Inferior parietal cortex (tissue), 1 donor: ENCODE data around the gene DIS3L.
"Not testable (repeated sequence)": the region's sequence is repeated elsewhere in the genome, so short reads cannot be mapped to it uniquely, and the experiment has no call there.

Source experiments
- DNase-seq: peaks from one replicate; pipeline ENCODE4 v3.0.0-alpha.2; 2016; ENCODE audit errors: extremely low spot score

DIS3L gene

GRCh38 chr15:66276546-66276945 is 16.8 kb upstream of the DIS3L start:
- no peak for DNase-seq

DNA sequence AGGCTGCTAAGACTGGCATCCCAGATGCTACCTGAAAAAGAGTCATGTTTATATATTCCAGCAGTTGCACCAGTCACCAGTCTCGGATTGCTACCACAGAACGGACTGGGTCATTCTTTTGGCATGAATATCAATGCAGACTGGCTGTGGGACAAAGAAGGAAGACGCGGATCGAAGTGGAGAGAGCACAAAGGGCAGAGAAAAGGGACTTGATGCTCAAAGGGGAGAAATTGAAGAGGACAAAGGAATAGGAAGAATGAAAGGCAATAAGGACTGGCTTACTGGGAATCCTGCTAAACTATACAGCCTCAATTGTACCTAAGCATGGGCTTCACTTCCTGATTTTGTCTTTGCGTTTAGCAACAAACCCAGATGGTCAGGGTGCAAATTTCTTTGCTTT is 15.3 kb upstream of the DIS3L start:
- no peak for DNase-seq

DNA sequence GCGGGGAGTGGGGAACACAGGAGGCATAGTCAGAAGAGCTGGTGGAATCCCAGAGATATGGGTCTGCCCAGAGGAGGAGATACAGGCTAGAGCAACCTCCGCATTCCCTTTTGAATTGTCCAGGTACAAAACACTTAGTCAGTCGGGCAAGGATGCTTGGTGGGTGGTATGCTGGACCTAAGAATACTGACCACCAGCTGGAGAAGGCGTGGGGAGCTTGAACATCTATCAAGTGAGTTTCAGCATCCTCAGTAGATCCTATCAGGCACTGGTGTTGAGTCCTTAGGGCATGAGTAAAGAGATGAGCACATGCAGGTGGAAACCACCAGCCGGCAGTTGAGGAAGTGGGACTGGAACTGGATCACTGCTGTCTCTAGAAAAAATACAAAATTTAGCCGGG is 14.7 kb upstream of the DIS3L start:
- no peak for DNase-seq

DNA sequence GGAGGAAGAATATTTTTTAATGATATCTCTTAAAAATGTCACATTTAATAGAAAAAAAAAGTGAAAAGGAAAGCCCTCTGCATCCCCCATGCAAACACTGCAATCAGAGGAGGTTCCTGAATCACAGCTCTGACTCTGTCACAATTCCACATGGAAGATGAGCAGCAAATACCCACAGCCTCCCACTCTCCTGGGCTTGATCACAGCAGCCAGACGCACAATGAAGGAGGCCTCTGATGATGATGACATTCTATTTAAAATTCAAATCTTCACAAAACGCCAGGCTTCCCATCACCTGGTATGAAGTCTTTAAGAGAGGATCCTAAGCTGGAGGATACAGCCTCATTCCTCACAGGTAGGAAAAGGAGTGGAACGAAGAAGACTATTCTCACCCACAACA is 9.1 kb upstream of the DIS3L start:
- no peak for DNase-seq

DNA sequence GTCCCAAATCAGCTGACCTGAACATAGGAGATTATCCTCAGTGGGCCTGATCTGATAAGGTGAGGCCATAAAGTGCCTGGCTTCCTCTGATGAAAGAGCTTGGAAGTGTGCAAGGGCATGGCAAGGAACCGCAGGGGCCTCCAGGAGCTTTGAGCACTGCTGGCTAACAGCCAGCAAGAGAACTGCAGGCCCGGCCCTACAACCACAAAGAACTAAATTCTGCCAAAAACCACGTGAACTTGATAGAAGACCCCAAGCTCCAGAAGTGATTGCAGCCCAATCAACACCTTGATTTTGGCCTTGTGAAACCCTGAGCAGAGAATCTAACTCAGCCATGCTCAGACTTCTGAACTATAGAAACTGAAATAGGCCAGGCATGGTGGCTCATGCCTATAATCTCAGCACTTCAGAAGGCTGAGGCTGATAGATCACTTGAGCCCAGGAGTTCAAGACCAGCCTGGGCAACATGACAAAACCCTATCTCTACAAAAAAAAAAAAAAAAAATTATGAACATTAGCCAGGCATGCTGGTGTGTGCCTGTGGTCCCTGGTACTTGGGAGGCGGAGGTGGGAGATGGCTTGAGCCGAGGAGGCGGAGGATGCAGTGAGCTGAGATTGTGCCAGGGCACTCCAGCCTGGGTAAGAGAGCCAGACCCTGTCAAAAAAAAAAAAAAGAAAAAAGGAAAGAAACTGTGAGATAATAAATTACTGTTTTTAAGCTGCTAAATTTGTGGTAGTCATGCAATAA is 7.7 kb upstream of the DIS3L start:
- DNase-seq: no peak

DNA sequence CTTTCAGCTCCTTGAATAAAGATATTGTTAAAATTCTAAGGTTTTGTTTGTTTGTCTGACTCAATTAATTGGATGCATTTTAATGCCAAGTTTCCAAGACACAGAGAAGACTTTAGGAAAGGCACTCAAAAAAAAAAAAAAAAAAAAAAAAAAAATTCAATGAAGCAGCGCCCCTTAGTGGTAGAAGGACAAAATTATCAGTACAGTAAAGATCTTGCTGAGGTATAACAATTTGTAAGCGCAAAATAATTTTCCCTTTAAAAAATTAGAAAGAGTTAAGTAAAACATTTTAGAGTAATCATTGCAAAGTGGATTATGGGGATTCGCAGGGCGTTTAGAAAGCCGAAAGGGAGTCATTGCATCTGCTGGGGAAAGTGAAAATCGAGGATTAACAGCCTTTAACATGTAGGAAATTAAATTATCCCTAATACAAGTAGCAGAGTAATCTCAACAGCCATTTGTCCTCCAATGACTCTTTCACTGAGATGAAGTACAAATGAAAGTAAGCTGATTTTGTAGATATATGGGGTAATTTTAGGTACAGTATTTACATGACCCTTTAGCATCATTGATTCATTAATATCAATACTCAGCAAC is 5.8 kb upstream of the DIS3L start:
- peak; percentile 77 for DNase-seq

- DNase-seq: no peak
These were observed 5.3 kb upstream of the DIS3L start for GRCh38 chr15:66288093-66288492.

DNA sequence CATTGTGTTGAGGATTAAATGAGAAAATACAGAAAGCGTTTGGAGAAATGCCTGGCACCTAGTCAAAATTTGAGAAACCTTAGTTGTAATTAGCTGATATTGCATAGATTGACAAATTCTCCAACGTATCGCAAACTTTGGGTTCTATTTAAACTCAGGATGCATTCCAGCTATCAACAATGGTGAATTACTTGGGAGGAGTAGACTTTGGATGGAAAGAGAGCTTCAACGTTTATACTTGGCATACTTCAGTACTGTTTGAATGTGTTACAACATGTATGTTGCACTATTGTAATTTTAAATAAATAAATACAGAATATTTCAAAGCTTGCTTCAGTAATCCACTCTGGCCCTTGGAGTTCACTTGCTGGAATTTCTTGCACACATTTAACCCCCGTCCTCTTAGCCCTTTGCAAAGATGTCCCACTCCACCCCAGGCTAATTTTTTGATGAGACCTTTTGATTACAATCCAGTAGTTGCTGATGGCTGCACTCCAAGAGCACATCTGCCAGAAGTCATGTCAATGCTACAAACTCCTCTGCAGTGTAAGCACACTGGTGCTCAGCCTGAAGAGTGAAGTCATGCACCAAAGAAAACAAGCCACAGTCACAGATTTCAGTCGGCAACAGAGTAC is 4.7 kb upstream of the DIS3L start:
- no peak for DNase-seq

DNA sequence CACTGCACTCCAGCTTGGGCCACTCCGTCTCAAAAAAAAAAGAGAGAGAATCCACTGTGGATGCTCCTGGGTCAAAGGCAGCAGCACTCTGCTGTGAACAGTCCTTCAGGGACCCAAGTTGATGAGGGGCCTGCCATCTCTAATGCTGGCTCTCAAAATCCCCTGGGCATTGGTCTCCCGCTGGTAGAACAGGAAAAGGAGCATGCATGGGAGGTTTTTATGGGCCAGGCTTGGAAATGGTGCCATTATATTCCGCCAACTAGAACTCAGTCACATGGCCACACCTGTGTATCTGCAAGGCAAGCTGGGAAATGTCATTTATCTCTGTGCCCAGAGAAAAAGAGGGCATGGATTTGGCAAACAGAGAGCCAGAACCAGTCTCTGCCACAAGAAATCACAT is 3.4 kb upstream of the DIS3L start:
- DNase-seq: no peak

DNA sequence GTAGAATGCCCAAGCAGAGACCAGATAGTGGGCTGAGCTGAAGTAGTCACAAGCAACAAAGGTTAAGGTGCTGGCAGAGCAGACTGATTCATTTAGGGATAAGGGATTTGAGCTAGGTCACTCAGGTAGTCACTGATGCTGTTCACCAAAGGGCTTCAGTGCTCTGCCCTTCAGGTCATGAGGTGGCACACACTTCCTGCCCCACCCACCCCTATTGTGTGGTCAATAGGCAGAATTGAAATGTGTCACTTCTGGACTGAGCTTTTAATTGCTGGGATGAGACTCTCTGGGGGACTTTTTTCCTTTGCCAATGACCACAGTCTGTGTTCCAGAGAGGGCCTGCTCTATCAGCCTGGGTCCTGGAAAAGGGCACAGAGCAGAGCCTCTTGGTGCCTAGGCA is 2.9 kb upstream of the DIS3L start:
- no peak for DNase-seq

GRCh38 chr15:66291816-66292570 is 1.4 kb upstream of the DIS3L start:
- DNase-seq: no peak

DNA sequence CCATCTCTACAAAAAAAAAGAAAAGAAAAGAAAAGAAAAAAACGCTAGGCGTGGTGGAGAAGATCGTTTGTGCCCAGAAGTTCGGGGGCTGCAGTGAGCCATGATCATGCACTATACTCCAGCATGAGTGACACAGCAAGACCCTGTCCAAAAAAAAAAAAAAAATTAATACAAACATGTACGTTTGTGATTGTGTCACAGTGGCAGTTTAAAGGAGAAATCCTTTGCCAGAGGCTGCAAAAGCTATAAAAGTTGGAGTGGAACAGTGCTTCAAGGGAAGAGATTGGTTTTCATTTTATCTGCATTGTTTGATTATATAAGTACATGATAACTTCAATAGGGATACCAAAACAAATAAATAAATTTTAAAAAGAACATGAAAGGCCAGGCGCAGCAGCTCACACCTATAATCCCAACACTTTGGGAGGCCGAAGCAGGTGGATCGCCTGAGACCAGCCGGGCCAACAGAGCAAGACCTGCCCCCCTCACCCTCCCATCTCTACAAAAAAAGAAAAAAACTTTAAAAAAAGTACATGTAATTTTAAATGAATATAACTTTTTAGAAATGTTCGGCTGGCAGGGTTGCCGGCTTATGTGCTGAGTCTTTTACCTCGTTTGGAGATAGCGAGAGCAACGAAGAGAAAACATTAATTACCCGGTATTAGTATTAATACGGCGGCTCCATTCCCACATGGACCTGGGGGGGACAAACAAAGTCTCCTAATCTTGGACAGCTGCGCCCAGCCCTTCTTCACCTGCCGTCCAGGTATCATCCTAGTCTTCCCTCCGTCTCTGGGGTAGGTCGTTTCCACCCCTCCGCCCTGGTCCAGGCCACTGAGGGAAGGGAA is 573 bp upstream of the DIS3L start:
- DNase-seq: no peak

DNA sequence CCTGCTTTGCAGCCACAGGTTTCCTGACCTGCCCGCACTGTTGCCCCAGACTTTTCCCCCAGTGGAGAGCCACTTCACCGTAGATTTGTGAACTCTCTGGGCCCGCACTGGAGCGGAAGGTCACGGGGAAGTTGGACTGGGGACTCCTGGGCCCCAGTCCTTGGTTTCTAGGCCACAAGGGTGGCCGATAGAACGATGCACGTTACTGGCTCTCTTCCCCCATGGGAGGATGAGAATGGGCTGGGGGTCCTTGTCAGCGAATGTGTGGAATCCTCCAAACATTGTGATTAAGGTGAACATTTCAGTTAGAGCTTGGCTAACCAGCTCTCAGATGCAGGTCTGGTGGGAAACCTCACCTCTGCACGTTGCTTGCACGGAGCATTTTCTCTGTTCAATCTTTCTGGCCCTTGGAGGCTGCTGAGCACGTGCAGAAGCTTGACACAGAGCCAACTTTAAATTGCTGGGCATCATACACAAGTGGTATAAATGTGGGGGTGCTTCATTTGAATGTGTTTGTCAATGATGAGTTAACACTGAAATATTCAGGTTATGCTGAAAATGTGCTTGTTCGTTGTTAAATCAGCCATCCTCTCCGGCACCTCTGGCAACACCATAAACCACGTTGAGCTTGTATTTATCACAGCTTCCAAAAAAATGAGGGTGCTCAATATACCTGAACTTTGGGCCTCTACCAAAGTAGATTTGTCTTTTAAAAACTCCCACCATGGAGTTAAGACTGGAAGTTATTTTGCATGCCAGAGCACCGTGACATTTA is 976 bp downstream of the DIS3L start:
- DNase-seq: peak; percentile 42

- DNase-seq: no peak
These were observed 1.5 kb downstream of the DIS3L start for GRCh38 chr15:66294932-66295235.

DNA sequence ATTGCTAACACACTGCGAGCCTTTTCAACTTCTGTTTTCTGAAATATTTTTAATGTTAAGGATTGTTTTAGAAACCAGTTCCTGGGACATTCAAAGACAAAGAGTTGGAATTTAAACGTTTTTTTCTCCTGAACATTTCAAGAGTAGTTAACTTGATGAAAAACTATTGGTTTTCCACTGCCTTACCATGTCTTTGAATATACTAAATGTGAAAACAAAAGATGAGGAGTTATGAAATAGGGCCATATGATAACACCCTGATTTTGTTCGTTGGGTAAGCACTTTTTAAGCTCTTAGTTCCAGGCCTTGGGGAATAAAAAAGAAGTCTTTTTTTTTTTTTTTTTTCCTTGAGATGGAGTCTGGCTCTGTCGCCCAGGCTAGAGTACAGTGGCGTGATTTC is 2.8 kb downstream of the DIS3L start:
- no peak for DNase-seq

DNA sequence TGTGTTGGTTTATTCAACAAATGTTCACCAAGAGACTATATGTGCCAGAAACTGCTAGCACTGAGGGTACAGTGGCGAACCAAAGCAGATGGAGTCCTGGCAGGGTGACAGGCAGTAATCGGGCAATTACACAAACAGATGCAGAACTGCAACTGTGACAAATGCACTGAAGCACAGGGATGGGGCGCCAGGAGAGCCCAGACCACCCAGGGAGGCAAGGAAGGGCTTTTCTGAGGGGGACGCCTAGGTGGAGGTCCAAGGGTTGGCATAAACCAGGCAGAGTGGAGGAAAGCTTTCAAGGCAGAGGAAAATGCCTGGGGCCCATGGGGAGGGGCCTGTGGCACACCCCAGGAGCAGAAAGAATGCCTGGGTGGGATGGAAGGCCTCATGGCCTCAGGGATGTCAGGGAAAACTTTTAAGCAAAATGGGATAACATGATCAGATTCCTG is 5.5 kb downstream of the DIS3L start:
- no peak for DNase-seq

GRCh38 chr15:66302489-66303278 is 9.3 kb downstream of the DIS3L start:
- DNase-seq: no peak

DNA sequence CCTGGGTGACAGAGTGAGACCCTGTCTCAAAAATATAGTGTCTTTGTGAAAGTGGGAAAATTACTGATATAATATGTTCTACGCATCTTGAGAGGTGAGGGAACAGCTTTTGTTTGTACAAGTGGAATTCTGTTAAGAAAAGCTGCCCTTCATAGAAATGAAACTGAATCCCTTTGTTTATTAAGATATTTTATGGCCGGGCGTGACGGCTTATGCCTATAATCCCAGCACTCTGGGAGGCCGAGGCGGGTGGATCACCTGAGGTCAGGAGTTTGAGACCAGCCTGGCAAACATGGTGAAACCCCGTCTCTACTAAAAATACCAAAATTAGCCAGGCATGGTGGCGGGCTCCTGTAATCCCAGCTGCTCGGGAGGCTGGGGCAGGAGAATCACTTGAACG is 11.1 kb downstream of the DIS3L start:
- not testable (repeated sequence) for DNase-seq

- DNase-seq: no peak
These were observed 13.0 kb downstream of the DIS3L start for GRCh38 chr15:66306381-66306780.

GRCh38 chr15:66308531-66308930 is 15.2 kb downstream of the DIS3L start:
- no peak for DNase-seq
